Heart right ventricle (tissue), 16 donors: ENCODE results near the gene UBE3C. TPM values are rescaled to one million over a fixed set of nuclear protein-coding genes. Genes with fewer than 3 reads are reported as not detected.

Experiments
- ATAC-seq, 8 donors: fragments of 200-7000 bp; cut with Tn5 transposase; one replicate each; pipeline ENCODE4 v1.9.1; 2020; ENCODE audit warnings: mild to moderate bottlenecking in 8 of 8, moderate library complexity in 8 of 8, moderate number of reproducible peaks in 1 of 8
- DNase-seq, 2 donors: peaks; one replicate each; pipeline ENCODE4 v3.0.0-alpha.2; 2020
- H3K27ac ChIP-seq, 10 donors: fragments of 200-600 bp; sonication (generic) in 2 of 10; one replicate each; pipeline versions ENCODE4 v1.5.0 to v1.8.0; 2020 to 2022; ENCODE audit warnings: mild to moderate bottlenecking in 3 of 10
- H3K27me3 ChIP-seq, 7 donors: fragments of 200-600 bp; one replicate each; pipeline ENCODE4 v1.8.0; 2021 to 2022; ENCODE audit warnings: mild to moderate bottlenecking in 2 of 7
- H3K36me3 ChIP-seq, 9 donors: fragments of 200-600 bp; sonication (generic) in 1 of 9; one replicate each; pipeline versions ENCODE4 v1.5.0 to v1.8.0; 2020 to 2022; ENCODE audit warnings: mild to moderate bottlenecking in 2 of 9
- H3K4me1 ChIP-seq, 9 donors: fragments of 200-600 bp; sonication (generic) in 1 of 9; one replicate each; pipeline versions ENCODE4 v1.5.0 to v1.8.0; 2020 to 2022; ENCODE audit warnings: mild to moderate bottlenecking in 4 of 9
- H3K4me3 ChIP-seq, 10 donors: fragments of 200-600 bp; sonication (generic) in 2 of 10; one replicate each; pipeline versions ENCODE4 v1.5.0 to v1.8.0; 2020 to 2022; ENCODE audit warnings: mild to moderate bottlenecking in 7 of 10, moderate library complexity in 2 of 10
- H3K9me3 ChIP-seq, 11 donors: fragments of 200-600 bp in 10 of 11; sonication (generic) in 2 of 11; one replicate each; pipeline versions ENCODE4 v1.5.0 to v1.8.0; 2013 to 2022; ENCODE audit warnings: mild to moderate bottlenecking in 2 of 11, control low read depth in 1 of 11, moderate library complexity in 1 of 11
- CTCF ChIP-seq, 9 donors: fragments of 200-600 bp; sonication (generic) in 2 of 9; IDR thresholded peaks; one replicate each; pipeline versions ENCODE4 v1.5.0 to v1.8.0; 2021 to 2022; ENCODE audit warnings: antibody characterized with exemption in 9 of 9, mild to moderate bottlenecking in 5 of 9, moderate library complexity in 1 of 9
- WGBS, 2 donors: extraction: QIAGEN DNeasy Blood & Tissue Kit; methylation state at CpG; one replicate each; pipeline ENCODE4 v1.1.7; 2013; ENCODE audit warnings: inconsistent platforms in 1 of 2; 5-methylcytosine and 5-hydroxymethylcytosine counted together
- intact Hi-C, 10 donors: fragments of 100-400 bp; cut with DNase I; formaldehyde crosslinking; loops; one replicate each; pipeline versions ENCODE4 v1.11.1 to v1.14.2; 2022
- polyA plus RNA-seq, 2 donors: library from polyadenylated mRNA; stranded (reverse); fragments of 200-250 nt; gene quantifications; one replicate each; pipeline ENCODE4 v1.2.3, GENCODE V29; 2013
- total RNA-seq, 10 donors: library from RNA; stranded (reverse); fragmentation: NEBNext Ultra II Directional in 3 of 10; extraction: Animal tissue kit (Norgen Biotek cat#: 25700) in 3 of 10; gene quantifications; one replicate each; pipeline versions ENCODE4 v1.2.1 to v1.2.4, GENCODE V29; 2021 to 2023
- donor health status: Arrhythmogenic right ventricular cardiomyopathy.
- donor health status: ischemic (EF 13 %, LVEDD 7.1; RV severe dilation, severe dysfunction).
- donor health status: healthy with polysubstance abuse.
- donor health status: DM: no; HTN: yes; CAD: no.
- donor health status: DM: no; HTN: no; CAD: no.
- donor health status: ischemic (EF 25% LVEDD 6.9; RV normal size, moderate dysfunction).
- donor health status: ischemic (EF 25% LVEDD 5.7; RV mildly dilated, moderate dysfunction).
- donor health status: healthy.
- donor health status: DM: yes; HTN: yes; CAD: no.
- donor health status: Ischemic cardiomyopathy.
- donor health status: ischemic (EF 35%, LVEDD 5.7; RV mildly dilated, moderate dysfunction).
- donor health status: nonischemic (EF 11% LVEDD 7.7; RV severe dilation, severe dysfunction).
- donor health status: DM: yes; HTN: yes; CAD: no.
- donor health status: PGD.
- donor health status: ischemic (EF 29% LVEDD 5.4; RV normal size, mild dysfunction).
- donor health status: nonischemic (EF 23%, LVEDD 6.1; RV moderate dilation, normal function).

The UBE3C gene
- total and polyA plus RNA-seq, 12 donors, result 10.5 to 53.8 (median 48.8) TPM

GRCh38 chr7:157124690-157125089, 14.0 kb upstream of the UBE3C start:
- H3K4me3 ChIP-seq, result no peak overlapping the region
- no peak for DNase-seq
- H3K9me3 ChIP-seq, result no peaks in the 10 kb centered on the region
- intact Hi-C loops, result no loop called here
- H3K27me3 ChIP-seq, result peaks cover 0 to 15% (median 7%) of the 10 kb centered on the region in 7 donors
- TF ChIP-seq CTCF (IDR thresholded peaks at IDR 0.05), result no peak
- 76 to 78% methylated on average over 15 of the region's 15 CpGs for WGBS, 2 donors
- no peak for ATAC-seq
- H3K27ac ChIP-seq, result no peak overlapping the region
- no peaks in the 10 kb centered on the region for H3K36me3 ChIP-seq
- H3K4me1 ChIP-seq, result no peaks in the 10 kb centered on the region

- intact Hi-C loops, result no loop called here
- 82 to 84% methylated on average over 26 of the region's 26 CpGs for WGBS, 2 donors
- Histone ChIP-seq H3K4me3 (no peak overlapping the region), H3K27ac (no peak overlapping the region), H3K27me3 (peaks cover 0 to 17% (median 14%) of the 10 kb centered on the region in 7 donors), H3K9me3 (no peaks in the 10 kb centered on the region), H3K4me1 (no peaks in the 10 kb centered on the region), H3K36me3 (no peaks in the 10 kb centered on the region)
- TF ChIP-seq CTCF (IDR thresholded peaks at IDR 0.05), result no peak
- ATAC-seq (peak in 1 of 8 donors; percentile 44), DNase-seq (no peak)
Measured at GRCh38 chr7:157125376-157126223, 13.1 kb upstream of the UBE3C start.

DNA sequence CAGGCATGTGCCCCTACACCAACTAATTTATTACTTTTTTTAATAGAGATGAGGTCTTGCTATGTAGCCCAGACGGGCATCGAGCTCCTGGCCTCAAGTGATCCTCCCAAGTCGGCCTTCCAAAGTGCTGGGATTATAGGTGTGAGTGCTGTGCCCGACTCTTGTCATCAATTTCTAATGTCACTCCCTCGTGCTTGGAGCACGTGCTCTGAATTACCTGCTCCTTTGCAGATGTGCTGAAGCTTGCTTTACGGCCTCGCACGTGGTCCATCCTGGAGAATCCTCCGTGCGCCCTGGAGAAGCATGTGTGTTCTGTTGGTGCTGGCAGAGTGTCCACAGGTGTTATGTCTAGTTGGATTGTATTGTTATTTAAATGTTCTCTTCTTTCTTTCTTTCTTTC, 11.8 kb upstream of the UBE3C start:
- H3K27me3 ChIP-seq, result peaks cover 0 to 28% (median 21%) of the 10 kb centered on the region in 7 donors
- no peak for DNase-seq
- intact Hi-C loops, result no loop called here
- H3K36me3 ChIP-seq, result no peaks in the 10 kb centered on the region
- no peak overlapping the region for H3K27ac ChIP-seq
- WGBS, 2 donors, result 87% methylated on average over 11 of the region's 11 CpGs
- H3K4me1 ChIP-seq, result no peaks in the 10 kb centered on the region
- no peak overlapping the region for H3K4me3 ChIP-seq
- ATAC-seq, result no peak
- TF ChIP-seq CTCF (IDR thresholded peaks at IDR 0.05), result no peak
- H3K9me3 ChIP-seq, result no peaks in the 10 kb centered on the region

- intact Hi-C loops, result no loop called here
- Histone ChIP-seq H3K4me3 (no peak overlapping the region), H3K27me3 (peaks cover 0 to 29% (median 24%) of the 10 kb centered on the region in 7 donors), H3K36me3 (no peaks in the 10 kb centered on the region), H3K4me1 (no peaks in the 10 kb centered on the region), H3K9me3 (no peaks in the 10 kb centered on the region), H3K27ac (no peak overlapping the region)
- ATAC-seq (no peak), DNase-seq (no peak)
- no peak for TF ChIP-seq CTCF (IDR thresholded peaks at IDR 0.05)
- 83 to 84% methylated on average over 10 of the region's 10 CpGs for WGBS, 2 donors
Measured at GRCh38 chr7:157129200-157129599, 9.5 kb upstream of the UBE3C start.
